Sciatic nerve (tissue), 2 donors: Measurements from ENCODE around the gene IGF2BP1. TPM values are rescaled to one million over a fixed set of nuclear protein-coding genes. Genes with fewer than 3 reads are reported as not detected.
"Not testable (repeated sequence)": the region's sequence is repeated elsewhere in the genome, so short reads cannot be mapped to it uniquely, and the experiment has no call there.

Experiments used
- ATAC-seq: fragments of 200-7000 bp; cut with Tn5 transposase; one replicate; pipeline ENCODE4 v1.9.1; 2020; ENCODE audit warnings: mild to moderate bottlenecking, moderate library complexity
- DNase-seq: peaks from one replicate; pipeline ENCODE4 v3.0.0-alpha.2; 2020; ENCODE audit warnings: low spot score
- intact Hi-C: fragments of 100-400 bp; cut with DNase I; formaldehyde crosslinking; loops from one replicate; pipeline ENCODE4 v1.14.2; 2022
- total RNA-seq: library from RNA; stranded (reverse); fragmentation: NEBNext Ultra II Directional; extraction: Animal tissue kit (Norgen Biotek cat#: 25700); gene quantifications from one replicate; pipeline ENCODE4 v1.2.1, GENCODE V29; 2021
- donor health status: DM: no; HTN: no; CAD: no.
- donor health status: DM: no; HTN: no; CAD: no.

Gene IGF2BP1
- total RNA-seq, 1 donor from 2014 or later = not detected

- intact Hi-C loops = loop anchor here (5.0 to 10.0 kb wide), 2 partner anchors 270 to 698 kb away; partner anchors contain the start of genes HOXB13, PRAC1 and PRAC2
- ATAC-seq (no peak), DNase-seq (no peak)
Measured at GRCh38 chr17:48994549-48995303, 2.5 kb upstream of the IGF2BP1 start.

GRCh38 chr17:48995304-48995973 lies 1.7 kb upstream of the IGF2BP1 start:
- DNase-seq = no peak
- no peak for ATAC-seq
- intact Hi-C loops = loop anchor here (10.0 kb wide), 1 partner anchor 271 kb away; the partner anchor contains the start of genes HOXB13, PRAC1 and PRAC2

- intact Hi-C loops = loop anchor here (10.0 kb wide), 1 partner anchor 271 kb away; the partner anchor contains the start of genes HOXB13, PRAC1 and PRAC2
- peak; percentile 17 for ATAC-seq
- no peak for DNase-seq
Measured at GRCh38 chr17:48995974-48996721, 1.0 kb upstream of the IGF2BP1 start.

GRCh38 chr17:48996722-48997102 lies 473 bp upstream of the IGF2BP1 start:
- DNase-seq (no peak), ATAC-seq (no peak)
- intact Hi-C loops = loop anchor here (10.0 kb wide), 1 partner anchor 272 kb away; the partner anchor contains the start of genes HOXB13, PRAC1 and PRAC2

GRCh38 chr17:48997827-48998586 lies 822 bp downstream of the IGF2BP1 start:
- intact Hi-C loops = loop anchor here (10.0 kb wide), 1 partner anchor 273 kb away; the partner anchor contains the start of genes HOXB13, PRAC1 and PRAC2
- no peak for DNase-seq
- no peak for ATAC-seq

GRCh38 chr17:48998587-48999440 lies 1.6 kb downstream of the IGF2BP1 start:
- intact Hi-C loops = loop anchor here (10.0 kb wide), 1 partner anchor 274 kb away; the partner anchor contains the start of genes HOXB13, PRAC1 and PRAC2
- no peak for ATAC-seq
- no peak for DNase-seq

GRCh38 chr17:49000943-49001342 lies 3.8 kb downstream of the IGF2BP1 start:
- intact Hi-C loops = no loop called here
- DNase-seq (no peak), ATAC-seq (no peak)

GRCh38 chr17:49001671-49002070 lies 4.5 kb downstream of the IGF2BP1 start:
- ATAC-seq (no peak), DNase-seq (no peak)
- intact Hi-C loops = no loop called here

GRCh38 chr17:49002331-49002730 lies 5.1 kb downstream of the IGF2BP1 start:
- DNase-seq = no peak
- ATAC-seq = no peak
- intact Hi-C loops = no loop called here

GRCh38 chr17:49002766-49003165 lies 5.6 kb downstream of the IGF2BP1 start:
- intact Hi-C loops = no loop called here
- DNase-seq (no peak), ATAC-seq (no peak)

- DNase-seq = no peak
- intact Hi-C loops = no loop called here
Measured at GRCh38 chr17:49003557-49004511, 6.6 kb downstream of the IGF2BP1 start.

GRCh38 chr17:49005140-49005539 lies 8.0 kb downstream of the IGF2BP1 start:
- ATAC-seq = no peak
- DNase-seq = no peak
- intact Hi-C loops = no loop called here

More at GRCh38 chr17:49003557-49004511, 6.6 kb downstream of the IGF2BP1 start:
- ATAC-seq = no peak

GRCh38 chr17:49008908-49009307 lies 11.7 kb downstream of the IGF2BP1 start:
- ATAC-seq, intact Hi-C loops: not testable (repeated sequence)

GRCh38 chr17:49012769-49013255 lies 15.6 kb downstream of the IGF2BP1 start:
- DNase-seq = no peak
- intact Hi-C loops = loop anchor here (10.0 kb wide), 1 partner anchor 128 kb away; no protein-coding TSS in a partner anchor
- no peak for ATAC-seq

More at GRCh38 chr17:49008908-49009307, 11.7 kb downstream of the IGF2BP1 start:
- not testable (repeated sequence) for DNase-seq

GRCh38 chr17:49013311-49014213 lies 16.4 kb downstream of the IGF2BP1 start:
- no peak for ATAC-seq
- intact Hi-C loops = loop anchor here (10.0 kb wide), 1 partner anchor 129 kb away; no protein-coding TSS in a partner anchor

More at GRCh38 chr17:49013311-49014213, 16.4 kb downstream of the IGF2BP1 start:
- no peak for DNase-seq
